ENCODE data around the gene OPA1.

- TF ChIP-seq CTCF (optimal IDR thresholded peaks at IDR 0.05 in 1 of 3, IDR thresholded peaks at IDR 0.05 in 1 of 3, conservative IDR thresholded peaks at IDR 0.05 in 1 of 3; ENCODE audit: extremely low read depth in 1 of 3, insufficient read depth in 2 of 3, low read length in 3 of 3) = no peak
- no peak for TF ChIP-seq EZH2 (IDR thresholded peaks at IDR 0.05; ENCODE audit: low read length)
Observed at GRCh38 chr3:193544289-193544688, 48.7 kb upstream of the OPA1 start.
